ENCODE results near the gene MROH8.

GRCh38 chr20:37162646-37163045 is 16.7 kb downstream of the MROH8 start:
- TF ChIP-seq, protein P1, sequence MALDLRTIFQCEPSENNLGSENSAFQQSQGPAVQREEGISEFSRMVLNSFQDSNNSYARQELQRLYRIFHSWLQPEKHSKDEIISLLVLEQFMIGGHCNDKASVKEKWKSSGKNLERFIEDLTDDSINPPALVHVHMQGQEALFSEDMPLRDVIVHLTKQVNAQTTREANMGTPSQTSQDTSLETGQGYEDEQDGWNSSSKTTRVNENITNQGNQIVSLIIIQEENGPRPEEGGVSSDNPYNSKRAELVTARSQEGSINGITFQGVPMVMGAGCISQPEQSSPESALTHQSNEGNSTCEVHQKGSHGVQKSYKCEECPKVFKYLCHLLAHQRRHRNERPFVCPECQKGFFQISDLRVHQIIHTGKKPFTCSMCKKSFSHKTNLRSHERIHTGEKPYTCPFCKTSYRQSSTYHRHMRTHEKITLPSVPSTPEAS (tag by site-specific recombination; IDR thresholded peaks at IDR 0.05), result no peak
- no peak for TF ChIP-seq ZNF76 (tag by site-specific recombination; IDR thresholded peaks at IDR 0.05; ENCODE audit: borderline replicate concordance, low read depth)
- TF ChIP-seq PRDM10 (tag by site-specific recombination; IDR thresholded peaks at IDR 0.05), result no peak
- TF ChIP-seq CTCF (tag by site-specific recombination; IDR thresholded peaks at IDR 0.05), result no peak
- TF ChIP-seq OVOL3 (tag by site-specific recombination; IDR thresholded peaks at IDR 0.05), result no peak
- TF ChIP-seq, protein P2, sequence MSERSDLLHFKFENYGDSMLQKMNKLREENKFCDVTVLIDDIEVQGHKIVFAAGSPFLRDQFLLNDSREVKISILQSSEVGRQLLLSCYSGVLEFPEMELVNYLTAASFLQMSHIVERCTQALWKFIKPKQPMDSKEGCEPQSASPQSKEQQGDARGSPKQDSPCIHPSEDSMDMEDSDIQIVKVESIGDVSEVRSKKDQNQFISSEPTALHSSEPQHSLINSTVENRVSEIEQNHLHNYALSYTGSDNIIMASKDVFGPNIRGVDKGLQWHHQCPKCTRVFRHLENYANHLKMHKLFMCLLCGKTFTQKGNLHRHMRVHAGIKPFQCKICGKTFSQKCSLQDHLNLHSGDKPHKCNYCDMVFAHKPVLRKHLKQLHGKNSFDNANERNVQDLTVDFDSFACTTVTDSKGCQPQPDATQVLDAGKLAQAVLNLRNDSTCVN (tag by site-specific recombination; optimal IDR thresholded peaks at IDR 0.05), result no peak
- no peak for TF ChIP-seq ZNF791 (tag by site-specific recombination; IDR thresholded peaks at IDR 0.05)
- TF ChIP-seq ZNF530 (tag by site-specific recombination; IDR thresholded peaks at IDR 0.05; ENCODE audit: low read depth), result no peak
- TF ChIP-seq, protein P3, sequence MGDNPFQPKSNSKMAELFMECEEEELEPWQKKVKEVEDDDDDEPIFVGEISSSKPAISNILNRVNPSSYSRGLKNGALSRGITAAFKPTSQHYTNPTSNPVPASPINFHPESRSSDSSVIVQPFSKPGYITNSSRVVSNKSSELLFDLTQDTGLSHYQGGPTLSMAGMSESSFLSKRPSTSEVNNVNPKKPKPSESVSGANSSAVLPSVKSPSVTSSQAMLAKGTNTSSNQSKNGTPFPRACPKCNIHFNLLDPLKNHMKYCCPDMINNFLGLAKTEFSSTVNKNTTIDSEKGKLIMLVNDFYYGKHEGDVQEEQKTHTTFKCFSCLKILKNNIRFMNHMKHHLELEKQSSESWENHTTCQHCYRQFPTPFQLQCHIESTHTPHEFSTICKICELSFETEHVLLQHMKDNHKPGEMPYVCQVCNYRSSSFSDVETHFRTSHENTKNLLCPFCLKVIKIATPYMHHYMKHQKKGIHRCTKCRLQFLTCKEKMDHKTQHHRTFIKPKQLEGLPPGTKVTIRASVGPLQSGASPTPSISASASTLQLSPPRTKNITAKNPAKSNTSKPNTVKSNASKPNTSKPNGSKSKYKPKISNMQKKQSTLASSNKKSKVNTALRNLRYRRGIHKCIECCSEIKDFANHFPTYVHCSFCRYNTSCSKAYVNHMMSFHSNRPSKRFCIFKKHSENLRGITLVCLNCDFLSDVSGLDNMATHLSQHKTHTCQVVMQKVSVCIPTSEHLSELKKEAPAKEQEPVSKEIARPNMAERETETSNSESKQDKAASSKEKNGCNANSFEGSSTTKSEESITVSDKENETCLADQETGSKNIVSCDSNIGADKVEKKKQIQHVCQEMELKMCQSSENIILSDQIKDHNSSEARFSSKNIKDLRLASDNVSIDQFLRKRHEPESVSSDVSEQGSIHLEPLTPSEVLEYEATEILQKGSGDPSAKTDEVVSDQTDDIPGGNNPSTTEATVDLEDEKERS (tag by site-specific recombination; IDR thresholded peaks at IDR 0.05), result no peak
